ENCODE data around the gene GAS5.
A peak's percentile ranks its signal among the peaks of the same experiment; 100 is the strongest.

The GAS5 gene

GRCh38 chr1:173900992-173901391 lies 33.2 kb upstream of the GAS5 start:
- TF ChIP-seq, protein P1, sequence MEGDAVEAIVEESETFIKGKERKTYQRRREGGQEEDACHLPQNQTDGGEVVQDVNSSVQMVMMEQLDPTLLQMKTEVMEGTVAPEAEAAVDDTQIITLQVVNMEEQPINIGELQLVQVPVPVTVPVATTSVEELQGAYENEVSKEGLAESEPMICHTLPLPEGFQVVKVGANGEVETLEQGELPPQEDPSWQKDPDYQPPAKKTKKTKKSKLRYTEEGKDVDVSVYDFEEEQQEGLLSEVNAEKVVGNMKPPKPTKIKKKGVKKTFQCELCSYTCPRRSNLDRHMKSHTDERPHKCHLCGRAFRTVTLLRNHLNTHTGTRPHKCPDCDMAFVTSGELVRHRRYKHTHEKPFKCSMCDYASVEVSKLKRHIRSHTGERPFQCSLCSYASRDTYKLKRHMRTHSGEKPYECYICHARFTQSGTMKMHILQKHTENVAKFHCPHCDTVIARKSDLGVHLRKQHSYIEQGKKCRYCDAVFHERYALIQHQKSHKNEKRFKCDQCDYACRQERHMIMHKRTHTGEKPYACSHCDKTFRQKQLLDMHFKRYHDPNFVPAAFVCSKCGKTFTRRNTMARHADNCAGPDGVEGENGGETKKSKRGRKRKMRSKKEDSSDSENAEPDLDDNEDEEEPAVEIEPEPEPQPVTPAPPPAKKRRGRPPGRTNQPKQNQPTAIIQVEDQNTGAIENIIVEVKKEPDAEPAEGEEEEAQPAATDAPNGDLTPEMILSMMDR (IDR thresholded peaks at IDR 0.05; ENCODE audit: insufficient read depth, missing control alignments): no peak
- FAIRE-seq (no peak), DNase-seq (ENCODE audit: insufficient read length, low spot score) (no peak)

- peak; percentile 77 for FAIRE-seq
- TF ChIP-seq, protein P1 (IDR thresholded peaks at IDR 0.05; ENCODE audit: insufficient read depth, missing control alignments): no peak
Measured at GRCh38 chr1:173900427-173900826, 32.6 kb upstream of the GAS5 start.

DNA sequence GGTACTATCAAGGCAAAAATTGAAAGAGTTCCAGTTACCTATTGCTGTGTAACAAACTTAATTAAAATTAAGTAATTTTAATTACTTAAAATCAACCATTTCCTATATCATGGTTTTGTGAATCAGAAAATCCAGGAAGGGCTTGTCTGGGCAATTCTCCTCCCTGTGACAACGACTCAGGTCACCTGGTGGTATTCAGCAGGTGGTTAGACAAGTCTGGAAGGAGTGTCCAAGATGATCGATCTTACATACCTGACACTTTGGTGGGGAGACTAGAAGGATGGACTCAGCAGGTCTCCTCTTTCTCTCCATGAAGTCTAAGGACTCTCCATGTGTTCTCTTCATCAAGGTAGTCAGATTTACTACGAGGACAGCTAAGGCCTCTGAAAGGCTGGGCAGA lies 26.4 kb upstream of the GAS5 start:
- TF ChIP-seq, protein P1 (IDR thresholded peaks at IDR 0.05; ENCODE audit: insufficient read depth, missing control alignments): no peak
- DNase-seq (ENCODE audit: insufficient read length, low spot score) (no peak), FAIRE-seq (peak; percentile 35)

More at GRCh38 chr1:173900427-173900826, 32.6 kb upstream of the GAS5 start:
- no peak for DNase-seq (ENCODE audit: insufficient read length, low spot score)

GRCh38 chr1:173893611-173894010 lies 25.8 kb upstream of the GAS5 start:
- no peak for FAIRE-seq
- TF ChIP-seq, protein P1 (IDR thresholded peaks at IDR 0.05; ENCODE audit: insufficient read depth, missing control alignments): no peak
- DNase-seq (ENCODE audit: insufficient read length, low spot score): no peak

- DNase-seq (ENCODE audit: insufficient read length, low spot score) (no peak), FAIRE-seq (no peak)
- TF ChIP-seq, protein P1 (IDR thresholded peaks at IDR 0.05; ENCODE audit: insufficient read depth, missing control alignments): no peak
Measured at GRCh38 chr1:173889885-173890284, 22.1 kb upstream of the GAS5 start.

DNA sequence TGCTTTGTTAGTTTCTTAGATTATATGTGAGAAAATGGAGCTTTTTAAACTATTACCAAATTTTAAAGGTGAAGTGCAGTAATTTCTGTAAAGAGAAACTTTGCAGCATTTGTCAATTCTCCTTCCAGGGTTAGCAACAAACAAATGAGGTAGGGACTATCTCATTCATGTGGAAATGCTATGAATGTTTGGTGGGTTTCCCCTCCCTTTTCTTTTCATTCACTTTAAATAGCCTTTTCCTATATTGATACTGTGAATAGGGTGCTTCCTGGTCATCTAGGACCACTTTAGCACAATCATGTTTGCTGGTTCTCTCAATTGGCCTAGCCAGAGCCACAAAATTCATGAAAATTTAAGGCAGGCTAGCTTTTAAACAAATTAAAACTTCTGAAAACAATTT lies 21.0 kb upstream of the GAS5 start:
- no peak for DNase-seq (ENCODE audit: insufficient read length, low spot score)
- TF ChIP-seq, protein P1 (IDR thresholded peaks at IDR 0.05; ENCODE audit: insufficient read depth, missing control alignments): no peak
- peak; percentile 25 for FAIRE-seq

DNA sequence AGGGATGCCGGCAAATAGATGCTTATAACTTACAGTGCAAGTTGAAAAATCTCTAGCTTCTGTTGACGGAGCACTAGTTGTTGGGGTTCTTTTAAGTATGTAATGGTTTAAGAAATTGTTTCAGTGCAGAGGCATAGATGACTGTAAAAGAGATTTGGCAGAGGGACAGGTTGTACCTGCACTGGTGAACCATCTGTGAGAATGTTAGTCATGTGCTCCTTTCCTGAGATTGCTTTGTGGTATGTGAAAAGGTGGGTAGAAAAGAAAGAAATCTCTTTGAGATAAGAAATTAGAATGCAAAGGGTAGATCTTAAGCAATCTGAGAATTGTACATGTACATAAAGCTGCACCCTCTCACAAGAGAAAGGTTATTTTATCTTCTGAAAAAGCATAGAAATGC lies 19.8 kb upstream of the GAS5 start:
- FAIRE-seq (peak; percentile 66), DNase-seq (ENCODE audit: insufficient read length, low spot score) (no peak)
- TF ChIP-seq, protein P1 (IDR thresholded peaks at IDR 0.05; ENCODE audit: insufficient read depth, missing control alignments): no peak
